GM12892 (cell line): Measurements from ENCODE around the gene FOXK2.

Experiments
- POLR2A ChIP-seq: IDR thresholded peaks from 2 replicates; pipeline ENCODE4 v1.6.1; 2011; ENCODE audit warnings: low read depth, low read length, control low read depth
- POLR2AphosphoS5 ChIP-seq: IDR thresholded peaks from 2 replicates; pipeline ENCODE4 v1.6.1; 2011; ENCODE audit warnings: low read depth, low read length, control low read depth
- TAF1 ChIP-seq: IDR thresholded peaks from 2 replicates; pipeline ENCODE4 v1.6.1; 2011; ENCODE audit warnings: low read depth, mild to moderate bottlenecking, control low read depth, low read length, borderline replicate concordance

DNA sequence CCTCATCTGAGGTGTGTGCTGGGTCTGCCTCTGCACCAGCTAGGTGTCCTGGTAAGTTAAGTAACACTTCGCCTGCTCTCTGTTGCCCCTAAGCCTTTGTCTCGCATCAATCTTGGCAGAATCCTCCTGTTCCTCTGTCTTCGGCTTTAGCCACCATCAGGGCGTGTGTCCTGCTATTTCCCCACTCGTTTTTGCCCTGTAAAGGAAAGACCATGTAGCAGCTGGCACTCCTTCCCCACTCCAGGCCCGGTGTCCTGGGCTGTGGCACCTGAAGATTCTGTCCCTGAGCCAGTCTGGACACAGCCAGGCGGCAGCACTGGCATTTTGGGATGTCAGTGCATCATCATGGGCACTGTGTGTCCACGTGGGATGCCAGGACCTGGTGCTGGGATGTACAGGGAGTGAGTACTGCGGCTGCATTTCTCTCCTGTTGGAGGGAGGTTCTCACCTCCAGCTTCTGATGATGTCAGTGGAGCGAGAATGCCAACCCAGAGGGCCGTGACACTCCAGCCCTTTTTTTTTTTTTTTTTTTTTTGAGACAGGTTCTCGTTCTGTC, 26.2 kb upstream of the FOXK2 start:
- TF ChIP-seq POLR2A (no peak), POLR2AphosphoS5 (no peak), TAF1 (no peak)
